Neutrophil (primary cell): ENCODE measurements around the gene CSF2RB.

Experiments used
- H3K27ac ChIP-seq: fragments of 200-600 bp; sonication (generic); 2 replicates; pipeline ENCODE4 v1.5.1; 2016; ENCODE audit warnings: mild to moderate bottlenecking, moderate library complexity
- H3K27me3 ChIP-seq: fragments of 200-600 bp; sonication (generic); 2 replicates; pipeline ENCODE4 v1.6.0; 2016; ENCODE audit warnings: mild to moderate bottlenecking
- H3K36me3 ChIP-seq: fragments of 200-600 bp; sonication (generic); 2 replicates; pipeline ENCODE4 v1.5.1; 2017
- H3K4me1 ChIP-seq, 2 experiments: fragments of 200-600 bp in 1 of 2; sonication (generic) in 1 of 2; 1 replicate in 1 of 2; 2 replicates in 1 of 2; pipeline versions ENCODE4 v1.5.1 to v1.6.1; 2013 to 2016; ENCODE audit warnings: low read depth in 1 of 2, low read length in 1 of 2, mild to moderate bottlenecking in 1 of 2, moderate library complexity in 1 of 2; ENCODE audit not compliant: control insufficient read depth in 1 of 2, insufficient read depth in 1 of 2
- H3K4me3 ChIP-seq, 2 experiments: fragments of 200-600 bp in 1 of 2; sonication (generic) in 1 of 2; 1 replicate in 1 of 2; 2 replicates in 1 of 2; pipeline ENCODE4 v1.5.1; 2013 to 2016; ENCODE audit warnings: low read depth in 1 of 2, low read length in 1 of 2, mild to moderate bottlenecking in 1 of 2, moderate library complexity in 1 of 2
- H3K9me3 ChIP-seq: fragments of 200-600 bp; sonication (generic); 2 replicates; pipeline ENCODE4 v1.5.1; 2016
- TF ChIP-seq, protein P1 (sequence below): fragments of 200-600 bp; sonication (generic); IDR thresholded peaks from 2 replicates; pipeline ENCODE4 v1.5.1; 2016; ENCODE audit warnings: antibody characterized with exemption

CSF2RB gene

GRCh38 chr22:36950797-36951590 is 37.6 kb downstream of the CSF2RB start:
- Histone ChIP-seq H3K27me3 (no peaks in the 10 kb centered on the region), H3K4me3 (peak overlapping the region in 1 of 2 experiments; percentile 8), H3K27ac (peak overlapping the region; percentile 40), H3K4me1 (peaks cover 65 to 72% of the 10 kb centered on the region in 2 experiments), H3K9me3 (no peaks in the 10 kb centered on the region), H3K36me3 (no peaks in the 10 kb centered on the region)
- TF ChIP-seq, protein P1, sequence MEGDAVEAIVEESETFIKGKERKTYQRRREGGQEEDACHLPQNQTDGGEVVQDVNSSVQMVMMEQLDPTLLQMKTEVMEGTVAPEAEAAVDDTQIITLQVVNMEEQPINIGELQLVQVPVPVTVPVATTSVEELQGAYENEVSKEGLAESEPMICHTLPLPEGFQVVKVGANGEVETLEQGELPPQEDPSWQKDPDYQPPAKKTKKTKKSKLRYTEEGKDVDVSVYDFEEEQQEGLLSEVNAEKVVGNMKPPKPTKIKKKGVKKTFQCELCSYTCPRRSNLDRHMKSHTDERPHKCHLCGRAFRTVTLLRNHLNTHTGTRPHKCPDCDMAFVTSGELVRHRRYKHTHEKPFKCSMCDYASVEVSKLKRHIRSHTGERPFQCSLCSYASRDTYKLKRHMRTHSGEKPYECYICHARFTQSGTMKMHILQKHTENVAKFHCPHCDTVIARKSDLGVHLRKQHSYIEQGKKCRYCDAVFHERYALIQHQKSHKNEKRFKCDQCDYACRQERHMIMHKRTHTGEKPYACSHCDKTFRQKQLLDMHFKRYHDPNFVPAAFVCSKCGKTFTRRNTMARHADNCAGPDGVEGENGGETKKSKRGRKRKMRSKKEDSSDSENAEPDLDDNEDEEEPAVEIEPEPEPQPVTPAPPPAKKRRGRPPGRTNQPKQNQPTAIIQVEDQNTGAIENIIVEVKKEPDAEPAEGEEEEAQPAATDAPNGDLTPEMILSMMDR: no peak

DNA sequence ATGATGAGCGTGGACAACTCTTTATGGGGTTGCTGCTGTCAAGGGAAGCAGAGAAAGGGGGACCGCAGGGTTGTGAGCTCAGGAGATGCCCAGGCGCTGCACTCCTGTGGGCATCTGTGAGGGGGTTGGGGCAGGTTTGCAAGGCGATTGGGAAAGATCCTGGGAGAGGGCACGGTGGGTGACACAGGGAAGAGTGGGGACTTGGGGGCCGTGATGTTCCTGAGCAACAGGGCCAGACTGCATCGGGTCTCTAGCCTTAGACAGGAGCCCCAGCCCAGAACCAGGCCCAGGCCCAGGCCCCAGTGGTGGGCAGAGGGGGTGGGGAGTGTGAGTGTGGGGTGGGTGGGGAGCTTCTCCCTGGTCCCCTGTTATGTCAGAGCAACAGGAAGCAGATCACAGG is 38.3 kb downstream of the CSF2RB start:
- TF ChIP-seq, protein P1: no peak

GRCh38 chr22:36953239-36954080 is 40.0 kb downstream of the CSF2RB start:
- peak overlapping the region; percentile 69 to 83 for H3K4me3 ChIP-seq
- peak overlapping the region; percentile 96 for H3K27ac ChIP-seq
- H3K9me3 ChIP-seq: no peaks in the 10 kb centered on the region
- H3K4me1 ChIP-seq: peaks cover 55 to 59% of the 10 kb centered on the region in 2 experiments
- TF ChIP-seq, protein P1: no peak
- H3K36me3 ChIP-seq: no peaks in the 10 kb centered on the region
- no peaks in the 10 kb centered on the region for H3K27me3 ChIP-seq

More for the DNA sequence above, 38.3 kb downstream of the CSF2RB start:
- Histone ChIP-seq H3K27ac (no peak overlapping the region), H3K4me3 (peak overlapping the region in 1 of 2 experiments; percentile 83), H3K4me1 (peaks cover 63 to 68% of the 10 kb centered on the region in 2 experiments), H3K27me3 (no peaks in the 10 kb centered on the region), H3K36me3 (no peaks in the 10 kb centered on the region), H3K9me3 (no peaks in the 10 kb centered on the region)

- TF ChIP-seq, protein P1: no peak
- Histone ChIP-seq H3K4me1 (peaks cover 55 to 56% of the 10 kb centered on the region in 2 experiments), H3K9me3 (no peaks in the 10 kb centered on the region), H3K36me3 (no peaks in the 10 kb centered on the region), H3K27ac (peak overlapping the region; percentile 96), H3K4me3 (peak overlapping the region; percentile 69 to 83), H3K27me3 (peaks cover 3% of the 10 kb centered on the region)
Observed at GRCh38 chr22:36954251-36955014, 41.0 kb downstream of the CSF2RB start.

DNA sequence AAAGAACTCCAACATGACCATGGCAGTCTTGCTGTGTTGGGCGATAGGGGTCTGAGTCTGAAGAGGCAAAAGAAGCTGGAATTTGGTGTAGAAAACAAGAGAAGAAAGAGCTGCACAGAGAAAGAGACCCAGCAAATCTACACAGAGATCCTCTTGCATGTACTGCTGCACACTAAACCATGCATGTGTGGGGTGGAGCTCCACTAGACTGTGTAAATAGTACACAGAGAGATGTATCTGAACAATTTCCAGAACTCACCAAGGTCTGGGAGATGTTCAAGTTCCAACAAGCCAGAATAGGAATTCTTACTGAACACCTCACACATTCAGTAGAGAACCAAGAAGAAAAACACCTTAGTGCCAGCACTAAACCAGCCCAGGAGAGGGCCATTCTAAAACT is 42.3 kb downstream of the CSF2RB start:
- Histone ChIP-seq H3K9me3 (no peaks in the 10 kb centered on the region), H3K36me3 (no peaks in the 10 kb centered on the region), H3K27ac (peak overlapping the region; percentile 96), H3K4me3 (no peak overlapping the region), H3K4me1 (peaks cover 49 to 51% of the 10 kb centered on the region in 2 experiments), H3K27me3 (peaks cover 14% of the 10 kb centered on the region)
- TF ChIP-seq, protein P1: no peak
